Activated naive CD8-positive, alpha-beta T cell treated with anti-CD3 and anti-CD28 coated beads for 36 hours (primary cell): ENCODE measurements around the gene POLR3GL. TPM values are rescaled to one million over a fixed set of nuclear protein-coding genes. Genes with fewer than 3 reads are reported as not detected.
A peak's percentile ranks its signal among the peaks of the same experiment; 100 is the strongest.

Experiments used
- DNase-seq: peaks from one replicate; pipeline ENCODE4 v3.0.0; 2021
- H3K27ac Mint-ChIP-seq: one replicate; pipeline ENCODE4 v1.8.0; 2022; ENCODE audit warnings: mild to moderate bottlenecking, moderate library complexity, mixed read lengths
- H3K27me3 Mint-ChIP-seq: one replicate; pipeline ENCODE4 v1.8.0; 2022; ENCODE audit warnings: mild to moderate bottlenecking, mixed read lengths
- H3K36me3 Mint-ChIP-seq: one replicate; pipeline ENCODE4 v1.8.0; 2021; ENCODE audit warnings: mild to moderate bottlenecking, mixed read lengths
- H3K4me1 Mint-ChIP-seq: one replicate; pipeline ENCODE4 v1.8.0; 2021; ENCODE audit warnings: mixed read lengths
- H3K4me3 Mint-ChIP-seq: one replicate; pipeline ENCODE4 v1.8.0; 2022; ENCODE audit warnings: mild to moderate bottlenecking, moderate library complexity, mixed read lengths
- H3K9me3 Mint-ChIP-seq: one replicate; pipeline ENCODE4 v1.8.0; 2022; ENCODE audit warnings: mixed read lengths
- total RNA-seq, 2 experiments: library from RNA; stranded (reverse); gene quantifications; one replicate each; pipeline ENCODE4 v1.2.3, GENCODE V29; 2021

The POLR3GL gene
- total RNA-seq, 2 experiments from 2014 or later = 21.1 to 21.9 TPM

GRCh38 chr1:145999321-146000024 lies 35.0 kb downstream of the POLR3GL start:
- Mint-ChIP-seq H3K27me3 (no peaks in the 10 kb centered on the region), H3K4me1 (peaks cover 57% of the 10 kb centered on the region), H3K36me3 (peaks cover 20% of the 10 kb centered on the region), H3K27ac (peak overlapping the region; percentile 99), H3K9me3 (no peaks in the 10 kb centered on the region), H3K4me3 (peak overlapping the region; percentile 70)
- no peak for DNase-seq

DNA sequence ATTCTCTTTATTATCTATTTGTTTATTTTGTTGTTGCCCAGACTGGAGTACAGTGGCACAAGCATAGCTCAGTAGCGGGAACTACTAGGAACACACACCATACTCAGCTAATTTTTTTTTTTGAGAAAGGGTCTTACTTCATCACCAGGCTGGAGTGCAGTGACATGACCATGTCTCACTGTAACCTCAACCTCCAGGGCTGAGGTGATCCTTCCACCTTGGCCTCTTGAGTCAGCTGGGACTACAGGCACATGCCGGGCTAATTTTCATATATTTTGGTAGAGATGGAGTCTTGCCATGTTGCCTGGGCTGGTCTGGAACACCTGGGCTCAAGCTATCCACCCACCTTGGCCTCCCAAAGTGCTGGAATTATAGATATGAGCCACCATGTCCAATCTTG lies 37.2 kb downstream of the POLR3GL start:
- Mint-ChIP-seq H3K9me3 (no peaks in the 10 kb centered on the region), H3K27ac (peak overlapping the region; percentile 80), H3K27me3 (no peaks in the 10 kb centered on the region), H3K4me3 (no peak overlapping the region), H3K36me3 (no peaks in the 10 kb centered on the region), H3K4me1 (peaks cover 70% of the 10 kb centered on the region)
- no peak for DNase-seq

GRCh38 chr1:146007489-146008133 lies 43.1 kb downstream of the POLR3GL start:
- Mint-ChIP-seq H3K27me3 (no peaks in the 10 kb centered on the region), H3K36me3 (no peaks in the 10 kb centered on the region)

DNA sequence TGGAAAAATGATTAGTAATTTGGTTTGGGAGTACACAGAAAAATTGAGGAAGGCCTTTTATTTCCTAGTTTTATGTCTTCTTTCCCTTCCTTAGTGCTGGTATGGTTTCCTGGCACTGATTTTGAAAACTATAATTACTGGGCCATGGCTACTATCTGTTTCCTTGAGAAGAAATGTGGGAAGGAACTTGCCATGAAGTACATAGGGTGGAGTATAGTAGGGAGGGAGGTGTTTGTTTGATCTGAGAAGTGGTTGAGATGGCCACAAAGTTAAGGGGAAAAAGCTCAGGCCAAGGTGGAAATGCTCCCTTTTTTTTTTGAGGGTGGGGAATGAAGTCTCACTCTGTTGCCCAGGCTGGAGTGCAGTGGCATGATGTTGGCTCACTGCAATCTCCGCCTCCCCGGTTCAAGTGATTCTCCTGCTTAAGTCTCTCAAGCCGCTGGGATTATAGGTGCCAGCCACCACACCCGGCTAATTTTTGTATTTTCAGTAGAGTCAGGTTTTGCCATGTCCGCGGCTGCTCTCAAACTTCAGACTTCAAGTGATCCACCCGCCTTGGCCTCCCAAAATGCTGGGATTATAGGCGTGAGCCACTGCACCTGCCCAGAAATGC lies 45.7 kb downstream of the POLR3GL start:
- no peaks in the 10 kb centered on the region for H3K9me3 Mint-ChIP-seq
- H3K27me3 Mint-ChIP-seq = no peaks in the 10 kb centered on the region
- H3K36me3 Mint-ChIP-seq = no peaks in the 10 kb centered on the region
- peaks cover 26% of the 10 kb centered on the region for H3K4me1 Mint-ChIP-seq
- DNase-seq = no peak
- H3K4me3 Mint-ChIP-seq = no peak overlapping the region
- H3K27ac Mint-ChIP-seq = no peak overlapping the region

More at GRCh38 chr1:146007489-146008133, 43.1 kb downstream of the POLR3GL start:
- peaks cover 36% of the 10 kb centered on the region for H3K4me1 Mint-ChIP-seq
- H3K27ac Mint-ChIP-seq = peak overlapping the region; percentile 88
- no peaks in the 10 kb centered on the region for H3K9me3 Mint-ChIP-seq
- no peak for DNase-seq
- H3K4me3 Mint-ChIP-seq = no peak overlapping the region

DNA sequence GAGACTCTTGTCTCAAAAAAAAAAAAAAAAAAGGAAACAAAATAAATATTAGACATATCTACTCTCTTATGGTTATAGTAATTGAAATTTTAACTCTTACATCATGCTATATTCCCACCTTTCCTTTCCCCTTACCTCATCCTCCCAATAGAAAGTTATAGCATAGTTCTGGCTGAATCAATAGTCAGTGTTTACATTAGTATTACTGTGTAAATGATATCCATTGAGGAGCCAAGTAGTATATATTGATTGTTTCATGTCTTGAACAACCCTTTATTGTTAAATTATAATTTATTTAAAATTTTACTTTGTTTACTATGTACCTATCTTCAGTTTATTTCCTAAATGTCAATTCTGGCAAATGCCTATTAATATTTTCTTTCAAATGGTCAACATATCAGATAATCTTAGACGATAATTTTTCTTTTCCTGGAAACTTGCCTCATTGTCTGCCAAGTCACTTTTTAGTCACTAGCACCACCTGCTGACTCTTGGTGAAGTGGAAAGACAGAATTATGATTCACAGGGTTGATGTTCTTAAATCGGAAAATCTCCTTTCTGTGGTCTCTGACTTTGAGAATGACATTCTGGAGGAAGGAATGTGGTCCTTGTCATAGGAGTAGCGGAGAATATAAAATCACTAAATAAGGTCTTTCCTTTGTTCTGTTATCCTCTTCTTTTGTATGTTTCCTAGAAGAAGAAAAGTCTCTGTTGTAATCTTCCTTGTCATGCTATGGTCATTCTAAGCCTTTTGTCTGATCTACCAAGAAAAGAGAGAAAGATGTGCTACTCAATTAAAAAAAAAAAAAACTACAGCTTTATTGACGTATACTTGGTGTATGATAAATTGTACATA lies 48.4 kb downstream of the POLR3GL start:
- Mint-ChIP-seq H3K4me3 (no peak overlapping the region), H3K27me3 (peaks cover 5% of the 10 kb centered on the region), H3K36me3 (no peaks in the 10 kb centered on the region), H3K9me3 (no peaks in the 10 kb centered on the region), H3K4me1 (peaks cover 9% of the 10 kb centered on the region), H3K27ac (peak overlapping the region; percentile 38)
- peak; percentile 45 for DNase-seq

GRCh38 chr1:146013559-146013922 lies 49.1 kb downstream of the POLR3GL start:
- H3K27ac Mint-ChIP-seq = no peak overlapping the region
- H3K4me1 Mint-ChIP-seq = peaks cover 9% of the 10 kb centered on the region
- no peaks in the 10 kb centered on the region for H3K9me3 Mint-ChIP-seq
- H3K27me3 Mint-ChIP-seq = peaks cover 11% of the 10 kb centered on the region
- H3K36me3 Mint-ChIP-seq = no peaks in the 10 kb centered on the region
- no peak for DNase-seq
- H3K4me3 Mint-ChIP-seq = no peak overlapping the region

- H3K36me3 Mint-ChIP-seq = no peaks in the 10 kb centered on the region
- peaks cover 43% of the 10 kb centered on the region for H3K27me3 Mint-ChIP-seq
- no peak for DNase-seq
- peaks cover 10% of the 10 kb centered on the region for H3K4me1 Mint-ChIP-seq
- no peak overlapping the region for H3K4me3 Mint-ChIP-seq
- H3K27ac Mint-ChIP-seq = no peak overlapping the region
- no peaks in the 10 kb centered on the region for H3K9me3 Mint-ChIP-seq
These were observed 52.4 kb downstream of the POLR3GL start for GRCh38 chr1:146016891-146017290.

DNA sequence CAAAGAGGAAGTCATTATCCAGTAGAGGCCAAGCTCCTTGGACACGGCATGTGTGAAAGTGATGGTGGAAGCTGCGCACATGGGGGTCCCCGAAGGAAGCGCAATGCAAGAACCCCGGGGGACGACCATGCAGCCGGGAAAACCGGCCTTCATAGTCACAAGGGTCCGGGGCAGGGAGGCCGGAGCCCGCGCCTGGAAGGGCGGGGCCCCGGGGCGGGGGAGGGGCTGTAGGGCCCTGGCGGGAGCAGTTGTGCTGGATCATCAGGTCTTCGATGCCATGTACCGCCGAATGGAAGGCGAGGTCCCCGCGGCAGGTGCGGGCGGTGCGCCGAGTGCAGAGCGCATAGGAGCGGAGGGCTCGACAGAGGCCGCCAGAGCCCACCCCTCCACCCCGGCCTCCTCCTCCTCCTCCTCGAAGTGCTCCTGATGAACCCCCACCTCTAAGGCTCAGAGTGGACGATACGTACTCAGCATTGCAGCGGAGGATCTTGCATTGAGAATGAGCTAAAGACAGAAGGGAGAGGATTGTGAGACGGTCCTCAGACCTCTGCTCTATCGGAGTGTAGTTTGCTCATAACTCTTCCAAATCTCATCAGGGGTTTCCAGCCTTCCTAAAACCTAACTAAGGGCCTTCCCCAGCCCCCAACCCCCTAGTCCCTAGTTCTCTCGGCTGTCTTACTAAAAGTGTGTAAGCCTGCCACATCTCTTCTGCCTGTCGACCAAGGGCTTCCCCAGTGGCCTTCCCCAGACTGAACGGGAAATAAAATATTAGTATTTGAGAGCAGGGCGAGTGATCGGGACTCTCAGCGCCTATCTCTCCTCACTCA lies 55.0 kb downstream of the POLR3GL start:
- Mint-ChIP-seq H3K4me1 (peaks cover 6% of the 10 kb centered on the region), H3K9me3 (no peaks in the 10 kb centered on the region), H3K27ac (no peak overlapping the region), H3K36me3 (no peaks in the 10 kb centered on the region), H3K27me3 (peaks cover 58% of the 10 kb centered on the region), H3K4me3 (peak overlapping the region; percentile 45)
- DNase-seq = no peak

- Mint-ChIP-seq H3K4me3 (peak overlapping the region; percentile 45), H3K27me3 (peaks cover 63% of the 10 kb centered on the region), H3K27ac (no peak overlapping the region), H3K9me3 (no peaks in the 10 kb centered on the region), H3K36me3 (no peaks in the 10 kb centered on the region), H3K4me1 (peaks cover 6% of the 10 kb centered on the region)
- no peak for DNase-seq
These were observed 55.9 kb downstream of the POLR3GL start for GRCh38 chr1:146020058-146021049.

GRCh38 chr1:146021050-146021445 lies 56.6 kb downstream of the POLR3GL start:
- Mint-ChIP-seq H3K27ac (no peak overlapping the region), H3K4me1 (peaks cover 6% of the 10 kb centered on the region), H3K9me3 (no peaks in the 10 kb centered on the region), H3K27me3 (peaks cover 68% of the 10 kb centered on the region), H3K36me3 (no peaks in the 10 kb centered on the region), H3K4me3 (no peak overlapping the region)
- DNase-seq = no peak

GRCh38 chr1:146021622-146022402 lies 57.3 kb downstream of the POLR3GL start, which contains the start of gene HJV:
Gene HJV, minus strand, starts transcription at chr1:146021735. Its CDS starts 1,504 bp downstream, at chr1:146020231.
- no peak within 1 kb of the TSS for H3K4me3 Mint-ChIP-seq
- H3K27me3 Mint-ChIP-seq = peaks cover 68% of the 10 kb centered on the region
- no peaks in the 10 kb centered on the region for H3K36me3 Mint-ChIP-seq
- peaks cover 6% of the 10 kb centered on the region for H3K4me1 Mint-ChIP-seq
- no peak within 1 kb of the TSS for H3K27ac Mint-ChIP-seq
- no peak for DNase-seq
- no peaks in the 10 kb centered on the region for H3K9me3 Mint-ChIP-seq

- peaks cover 67% of the 10 kb centered on the region for H3K27me3 Mint-ChIP-seq
- DNase-seq = no peak
- no peaks in the 10 kb centered on the region for H3K36me3 Mint-ChIP-seq
- peaks cover 6% of the 10 kb centered on the region for H3K4me1 Mint-ChIP-seq
- H3K27ac Mint-ChIP-seq = no peak overlapping the region
- no peak overlapping the region for H3K4me3 Mint-ChIP-seq
- no peaks in the 10 kb centered on the region for H3K9me3 Mint-ChIP-seq
These were observed 58.1 kb downstream of the POLR3GL start for GRCh38 chr1:146022403-146023127.
